ENCODE results near the gene KDM1A. TPM values are rescaled to one million over a fixed set of nuclear protein-coding genes. Genes with fewer than 3 reads are reported as not detected.
A peak's percentile ranks its signal among the peaks of the same experiment; 100 is the strongest.

KDM1A gene
- total and polyA plus RNA-seq, 9 of the 15 experiments (the other 6 are each of a cell fraction or from before 2014, with no cell fraction given) = 59.2 to 181 (median 168) TPM

DNA sequence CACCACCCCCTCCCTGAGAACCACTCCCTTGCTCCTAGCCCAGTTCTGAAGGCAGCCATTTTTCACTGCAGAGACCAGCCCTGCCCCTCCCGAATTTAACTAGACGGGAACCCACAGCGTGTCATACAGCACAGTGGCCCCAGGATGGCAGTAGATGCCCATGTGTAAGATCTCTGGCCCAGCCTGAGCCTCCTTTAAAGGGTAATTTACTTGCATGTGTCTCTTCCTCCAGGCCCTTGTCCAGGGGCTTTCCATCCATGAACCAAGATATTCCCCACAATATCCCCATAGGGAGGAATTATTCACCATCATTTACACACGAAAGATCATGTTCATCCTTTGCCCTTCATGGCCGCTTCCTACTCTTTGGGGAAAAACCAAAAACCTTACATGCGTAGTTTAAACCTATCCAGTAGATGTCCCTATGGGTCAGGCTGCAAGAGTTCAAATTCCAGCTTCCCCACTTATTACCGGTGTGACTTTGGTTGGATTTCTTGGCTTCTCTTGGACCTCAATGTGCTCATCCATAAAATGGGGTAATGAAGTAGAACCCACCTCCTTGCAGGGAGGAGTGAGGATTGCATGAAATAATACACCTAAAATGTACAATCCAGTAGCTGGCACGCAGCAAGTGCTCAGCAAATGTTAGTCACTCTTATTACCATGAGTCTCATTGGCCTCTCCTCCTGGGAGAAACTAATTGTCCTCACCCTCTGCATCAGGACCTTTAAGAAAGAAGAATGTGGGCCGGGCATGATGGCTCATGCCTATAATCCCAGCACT is 42.6 kb upstream of the KDM1A start (continued):
- TF ChIP-seq ZFX (CRISPR knock-in tag; IDR thresholded peaks at IDR 0.05) = no peak
- TF ChIP-seq, protein P1, sequence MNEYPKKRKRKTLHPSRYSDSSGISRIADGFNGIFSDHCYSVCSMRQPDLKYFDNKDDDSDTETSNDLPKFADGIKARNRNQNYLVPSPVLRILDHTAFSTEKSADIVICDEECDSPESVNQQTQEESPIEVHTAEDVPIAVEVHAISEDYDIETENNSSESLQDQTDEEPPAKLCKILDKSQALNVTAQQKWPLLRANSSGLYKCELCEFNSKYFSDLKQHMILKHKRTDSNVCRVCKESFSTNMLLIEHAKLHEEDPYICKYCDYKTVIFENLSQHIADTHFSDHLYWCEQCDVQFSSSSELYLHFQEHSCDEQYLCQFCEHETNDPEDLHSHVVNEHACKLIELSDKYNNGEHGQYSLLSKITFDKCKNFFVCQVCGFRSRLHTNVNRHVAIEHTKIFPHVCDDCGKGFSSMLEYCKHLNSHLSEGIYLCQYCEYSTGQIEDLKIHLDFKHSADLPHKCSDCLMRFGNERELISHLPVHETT (CRISPR knock-in tag; conservative IDR thresholded peaks at IDR 0.05 in 1 of 2, IDR thresholded peaks at IDR 0.05 in 1 of 2) = 0 out of 4 replicates have a peak, but pooled peaks of 1 of the 2 experiments have one; percentile 49
- peak; percentile 93 for TF ChIP-seq ADNP (tag; IDR thresholded peaks at IDR 0.05)
- TF ChIP-seq, protein P2, sequence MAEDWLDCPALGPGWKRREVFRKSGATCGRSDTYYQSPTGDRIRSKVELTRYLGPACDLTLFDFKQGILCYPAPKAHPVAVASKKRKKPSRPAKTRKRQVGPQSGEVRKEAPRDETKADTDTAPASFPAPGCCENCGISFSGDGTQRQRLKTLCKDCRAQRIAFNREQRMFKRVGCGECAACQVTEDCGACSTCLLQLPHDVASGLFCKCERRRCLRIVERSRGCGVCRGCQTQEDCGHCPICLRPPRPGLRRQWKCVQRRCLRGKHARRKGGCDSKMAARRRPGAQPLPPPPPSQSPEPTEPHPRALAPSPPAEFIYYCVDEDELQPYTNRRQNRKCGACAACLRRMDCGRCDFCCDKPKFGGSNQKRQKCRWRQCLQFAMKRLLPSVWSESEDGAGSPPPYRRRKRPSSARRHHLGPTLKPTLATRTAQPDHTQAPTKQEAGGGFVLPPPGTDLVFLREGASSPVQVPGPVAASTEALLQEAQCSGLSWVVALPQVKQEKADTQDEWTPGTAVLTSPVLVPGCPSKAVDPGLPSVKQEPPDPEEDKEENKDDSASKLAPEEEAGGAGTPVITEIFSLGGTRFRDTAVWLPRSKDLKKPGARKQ (CRISPR knock-in tag; IDR thresholded peaks at IDR 0.05) = no peak
- TF ChIP-seq ZBTB17 (CRISPR knock-in tag; IDR thresholded peaks at IDR 0.05) = peak; percentile 21; the same call in 1 of the 2 replicates
- 0 out of 2 replicates have a peak, but pooled peaks have one; percentile 12 for TF ChIP-seq L3MBTL2 (IDR thresholded peaks at IDR 0.05)
- peak; percentile 58; the same call in 1 of the 2 replicates for TF ChIP-seq SP1 (CRISPR knock-in tag; IDR thresholded peaks at IDR 0.05)
- TF ChIP-seq NFRKB (IDR thresholded peaks at IDR 0.05; ENCODE audit: low read depth) = no peak
- no peak for TF ChIP-seq HMG20A (CRISPR knock-in tag; conservative IDR thresholded peaks at IDR 0.05)
- peak; percentile 14; the same call in 1 of the 2 replicates for TF ChIP-seq FOXJ2 (tag; IDR thresholded peaks at IDR 0.05)
- no peak for TF ChIP-seq NELFE (IDR thresholded peaks at IDR 0.05; ENCODE audit: insufficient read depth, insufficient read length)
- TF ChIP-seq ERF (CRISPR knock-in tag; IDR thresholded peaks at IDR 0.05) = 0 out of 2 replicates have a peak, but pooled peaks have one; percentile 45
- TF ChIP-seq, protein P3, sequence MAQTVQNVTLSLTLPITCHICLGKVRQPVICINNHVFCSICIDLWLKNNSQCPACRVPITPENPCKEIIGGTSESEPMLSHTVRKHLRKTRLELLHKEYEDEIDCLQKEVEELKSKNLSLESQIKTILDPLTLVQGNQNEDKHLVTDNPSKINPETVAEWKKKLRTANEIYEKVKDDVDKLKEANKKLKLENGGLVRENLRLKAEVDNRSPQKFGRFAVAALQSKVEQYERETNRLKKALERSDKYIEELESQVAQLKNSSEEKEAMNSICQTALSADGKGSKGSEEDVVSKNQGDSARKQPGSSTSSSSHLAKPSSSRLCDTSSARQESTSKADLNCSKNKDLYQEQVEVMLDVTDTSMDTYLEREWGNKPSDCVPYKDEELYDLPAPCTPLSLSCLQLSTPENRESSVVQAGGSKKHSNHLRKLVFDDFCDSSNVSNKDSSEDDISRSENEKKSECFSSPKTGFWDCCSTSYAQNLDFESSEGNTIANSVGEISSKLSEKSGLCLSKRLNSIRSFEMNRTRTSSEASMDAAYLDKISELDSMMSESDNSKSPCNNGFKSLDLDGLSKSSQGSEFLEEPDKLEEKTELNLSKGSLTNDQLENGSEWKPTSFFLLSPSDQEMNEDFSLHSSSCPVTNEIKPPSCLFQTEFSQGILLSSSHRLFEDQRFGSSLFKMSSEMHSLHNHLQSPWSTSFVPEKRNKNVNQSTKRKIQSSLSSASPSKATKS (CRISPR knock-in tag; IDR thresholded peaks at IDR 0.05) = no peak
- TF ChIP-seq RFX1 (IDR thresholded peaks at IDR 0.05) = no peak
- TF ChIP-seq, protein P4, sequence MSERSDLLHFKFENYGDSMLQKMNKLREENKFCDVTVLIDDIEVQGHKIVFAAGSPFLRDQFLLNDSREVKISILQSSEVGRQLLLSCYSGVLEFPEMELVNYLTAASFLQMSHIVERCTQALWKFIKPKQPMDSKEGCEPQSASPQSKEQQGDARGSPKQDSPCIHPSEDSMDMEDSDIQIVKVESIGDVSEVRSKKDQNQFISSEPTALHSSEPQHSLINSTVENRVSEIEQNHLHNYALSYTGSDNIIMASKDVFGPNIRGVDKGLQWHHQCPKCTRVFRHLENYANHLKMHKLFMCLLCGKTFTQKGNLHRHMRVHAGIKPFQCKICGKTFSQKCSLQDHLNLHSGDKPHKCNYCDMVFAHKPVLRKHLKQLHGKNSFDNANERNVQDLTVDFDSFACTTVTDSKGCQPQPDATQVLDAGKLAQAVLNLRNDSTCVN (CRISPR knock-in tag; IDR thresholded peaks at IDR 0.05) = 0 out of 2 replicates have a peak, but pooled peaks have one; percentile 8
- TF ChIP-seq, protein P5, sequence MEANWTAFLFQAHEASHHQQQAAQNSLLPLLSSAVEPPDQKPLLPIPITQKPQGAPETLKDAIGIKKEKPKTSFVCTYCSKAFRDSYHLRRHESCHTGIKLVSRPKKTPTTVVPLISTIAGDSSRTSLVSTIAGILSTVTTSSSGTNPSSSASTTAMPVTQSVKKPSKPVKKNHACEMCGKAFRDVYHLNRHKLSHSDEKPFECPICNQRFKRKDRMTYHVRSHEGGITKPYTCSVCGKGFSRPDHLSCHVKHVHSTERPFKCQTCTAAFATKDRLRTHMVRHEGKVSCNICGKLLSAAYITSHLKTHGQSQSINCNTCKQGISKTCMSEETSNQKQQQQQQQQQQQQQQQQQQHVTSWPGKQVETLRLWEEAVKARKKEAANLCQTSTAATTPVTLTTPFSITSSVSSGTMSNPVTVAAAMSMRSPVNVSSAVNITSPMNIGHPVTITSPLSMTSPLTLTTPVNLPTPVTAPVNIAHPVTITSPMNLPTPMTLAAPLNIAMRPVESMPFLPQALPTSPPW (CRISPR knock-in tag; IDR thresholded peaks at IDR 0.05) = peak; percentile 92
- TF ChIP-seq BRF1 (IDR thresholded peaks at IDR 0.05; ENCODE audit: borderline replicate concordance, extremely low read depth, insufficient read length) = no peak
- TF ChIP-seq TCF7L2 (IDR thresholded peaks at IDR 0.05; ENCODE audit: low read depth, low read length) = no peak
- TF ChIP-seq ARID2 (IDR thresholded peaks at IDR 0.05) = peak; percentile 83

All from K562 (cell line).